Muscle of leg (tissue), 11 donors: ENCODE results near the gene ZFYVE9. TPM values are rescaled to one million over a fixed set of nuclear protein-coding genes. Genes with fewer than 3 reads are reported as not detected.
"Not testable (repeated sequence)": the region's sequence is repeated elsewhere in the genome, so short reads cannot be mapped to it uniquely, and the experiment has no call there.

Experiments
- DNase-seq: peaks from one replicate; pipeline ENCODE4 v3.0.0; 2013
- H3K27ac ChIP-seq: one replicate; pipeline ENCODE4 v1.5.1; 2013; ENCODE audit warnings: mild to moderate bottlenecking, low read length, control low read depth
- H3K27me3 ChIP-seq: one replicate; pipeline ENCODE4 v1.6.1; 2013; ENCODE audit warnings: low read length; ENCODE audit not compliant: control insufficient read depth, insufficient read depth
- H3K36me3 ChIP-seq: one replicate; pipeline ENCODE4 v1.6.1; 2013; ENCODE audit warnings: low read length; ENCODE audit not compliant: control insufficient read depth, insufficient read depth
- H3K4me1 ChIP-seq: one replicate; pipeline ENCODE4 v1.6.1; 2013; ENCODE audit warnings: low read length; ENCODE audit not compliant: control insufficient read depth, insufficient read depth
- H3K4me3 ChIP-seq: one replicate; pipeline ENCODE4 v1.5.1; 2013; ENCODE audit warnings: low read length, control low read depth
- H3K9me3 ChIP-seq: replicated peaks from 2 replicates; pipeline ENCODE4 v1.6.1; 2013; ENCODE audit warnings: low read depth, low read length; ENCODE audit not compliant: control insufficient read depth
- WGBS: methylation state at CpG from one replicate; pipeline ENCODE4 v1.1.5; 2013; ENCODE audit warnings: missing lambda C conversion rate; ENCODE audit not compliant: insufficient coverage; 5-methylcytosine and 5-hydroxymethylcytosine counted together
- polyA plus RNA-seq, 8 donors: library from polyadenylated mRNA; unstranded; fragments of 120-200 nt; gene quantifications; one replicate each; pipeline versions ENCODE4 v1.2.1 to v1.2.3, GENCODE V29; 2013; ENCODE audit warnings: inconsistent platforms in 1 of 8, low replicate concordance in 1 of 8; ENCODE audit not compliant: insufficient read length in 8 of 8, insufficient read depth in 1 of 8
- total RNA-seq: library from RNA; stranded (reverse); fragments of 120-200 nt; gene quantifications from one replicate; pipeline ENCODE4 v1.2.4, GENCODE V29; 2013

Gene ZFYVE9
- total and polyA plus RNA-seq, 9 donors = 13.7 to 27.4 (median 19.8) TPM

GRCh38 chr1:52189898-52190480, 48.1 kb downstream of the ZFYVE9 start:
- no CpG with 5 or more reads among the region's 5 CpGs for WGBS

GRCh38 chr1:52190500-52191252, 48.8 kb downstream of the ZFYVE9 start:
- Histone ChIP-seq H3K4me1 (no peaks in the 10 kb centered on the region), H3K27ac (no peak overlapping the region), H3K27me3 (no peaks in the 10 kb centered on the region), H3K9me3 (peaks cover 3% of the 10 kb centered on the region), H3K36me3 (no peaks in the 10 kb centered on the region), H3K4me3 (no peak overlapping the region)
- 53% methylated on average over 2 of the region's 4 CpGs for WGBS
- no peak for DNase-seq

More at GRCh38 chr1:52189898-52190480, 48.1 kb downstream of the ZFYVE9 start:
- Histone ChIP-seq H3K27me3 (no peaks in the 10 kb centered on the region), H3K4me1 (no peaks in the 10 kb centered on the region), H3K36me3 (no peaks in the 10 kb centered on the region), H3K4me3 (no peak overlapping the region), H3K27ac (no peak overlapping the region), H3K9me3 (peaks cover 3% of the 10 kb centered on the region)
- DNase-seq = no peak

GRCh38 chr1:52191395-52191965, 49.6 kb downstream of the ZFYVE9 start:
- Histone ChIP-seq H3K36me3 (no peaks in the 10 kb centered on the region), H3K9me3 (peaks cover 3% of the 10 kb centered on the region), H3K4me3 (no peak overlapping the region), H3K4me1 (no peaks in the 10 kb centered on the region), H3K27me3 (no peaks in the 10 kb centered on the region), H3K27ac (no peak overlapping the region)
- peak; percentile 15 for DNase-seq
- 100% methylated on average over 1 of the region's 2 CpGs for WGBS

- Histone ChIP-seq H3K4me1 (no peaks in the 10 kb centered on the region), H3K27me3 (no peaks in the 10 kb centered on the region), H3K4me3 (no peak overlapping the region), H3K36me3 (no peaks in the 10 kb centered on the region), H3K27ac (no peak overlapping the region), H3K9me3 (peaks cover 1% of the 10 kb centered on the region)
- no CpG with 5 or more reads among the region's 2 CpGs for WGBS
- no peak for DNase-seq
Measured at GRCh38 chr1:52192024-52192423, 50.1 kb downstream of the ZFYVE9 start.

GRCh38 chr1:52192436-52192835, 50.5 kb downstream of the ZFYVE9 start:
- Histone ChIP-seq H3K4me3 (no peak overlapping the region), H3K36me3 (no peaks in the 10 kb centered on the region), H3K27me3 (no peaks in the 10 kb centered on the region), H3K4me1 (no peaks in the 10 kb centered on the region), H3K27ac (no peak overlapping the region), H3K9me3 (no peaks in the 10 kb centered on the region)
- WGBS = no CpG with 5 or more reads among the region's 1 CpG
- DNase-seq = no peak

GRCh38 chr1:52193985-52194384, 52.1 kb downstream of the ZFYVE9 start:
- DNase-seq = no peak
- no CpG with 5 or more reads among the region's 7 CpGs for WGBS
- Histone ChIP-seq H3K4me1 (no peaks in the 10 kb centered on the region), H3K36me3 (no peaks in the 10 kb centered on the region), H3K27ac (no peak overlapping the region), H3K9me3 (peaks cover 3% of the 10 kb centered on the region), H3K4me3 (no peak overlapping the region), H3K27me3 (no peaks in the 10 kb centered on the region)

GRCh38 chr1:52195161-52195560, 53.3 kb downstream of the ZFYVE9 start:
- no CpG with 5 or more reads among the region's 1 CpG for WGBS
- Histone ChIP-seq H3K27me3 (no peaks in the 10 kb centered on the region), H3K27ac (no peak overlapping the region)

GRCh38 chr1:52203935-52204625, 62.2 kb downstream of the ZFYVE9 start:
- Histone ChIP-seq H3K27me3 (no peaks in the 10 kb centered on the region), H3K4me1 (no peaks in the 10 kb centered on the region), H3K27ac (no peak overlapping the region), H3K36me3 (no peaks in the 10 kb centered on the region), H3K9me3 (peaks cover 8% of the 10 kb centered on the region), H3K4me3 (no peak overlapping the region)
- WGBS = 78% methylated on average over 5 of the region's 7 CpGs
- DNase-seq = peak; percentile 2

More at GRCh38 chr1:52195161-52195560, 53.3 kb downstream of the ZFYVE9 start:
- no peak overlapping the region for H3K4me3 ChIP-seq
- H3K36me3 ChIP-seq = no peaks in the 10 kb centered on the region
- peaks cover 10% of the 10 kb centered on the region for H3K9me3 ChIP-seq
- no peak for DNase-seq
- H3K4me1 ChIP-seq = no peaks in the 10 kb centered on the region

- no peak for DNase-seq
- Histone ChIP-seq H3K27me3 (no peaks in the 10 kb centered on the region), H3K4me1 (no peaks in the 10 kb centered on the region), H3K27ac (no peak overlapping the region), H3K9me3 (peaks cover 5% of the 10 kb centered on the region), H3K4me3 (no peak overlapping the region), H3K36me3 (no peaks in the 10 kb centered on the region)
- no CpG with 5 or more reads among the region's 5 CpGs for WGBS
Measured at GRCh38 chr1:52204696-52205095, 62.8 kb downstream of the ZFYVE9 start.

- WGBS = 97% methylated on average over 7 of the region's 8 CpGs
- not testable (repeated sequence) for H3K36me3 ChIP-seq, H3K4me1 ChIP-seq, H3K4me3 ChIP-seq, H3K9me3 ChIP-seq, H3K27me3 ChIP-seq, H3K27ac ChIP-seq, DNase-seq
Measured at GRCh38 chr1:52206686-52207085, 64.8 kb downstream of the ZFYVE9 start.
